Right kidney (tissue), 1 donor: Measurements from ENCODE around the gene KCNQ1.

ENCODE experiments used
- DNase-seq: peaks from one replicate; pipeline ENCODE4 v3.0.0-alpha.2; 2016

Gene KCNQ1

DNA sequence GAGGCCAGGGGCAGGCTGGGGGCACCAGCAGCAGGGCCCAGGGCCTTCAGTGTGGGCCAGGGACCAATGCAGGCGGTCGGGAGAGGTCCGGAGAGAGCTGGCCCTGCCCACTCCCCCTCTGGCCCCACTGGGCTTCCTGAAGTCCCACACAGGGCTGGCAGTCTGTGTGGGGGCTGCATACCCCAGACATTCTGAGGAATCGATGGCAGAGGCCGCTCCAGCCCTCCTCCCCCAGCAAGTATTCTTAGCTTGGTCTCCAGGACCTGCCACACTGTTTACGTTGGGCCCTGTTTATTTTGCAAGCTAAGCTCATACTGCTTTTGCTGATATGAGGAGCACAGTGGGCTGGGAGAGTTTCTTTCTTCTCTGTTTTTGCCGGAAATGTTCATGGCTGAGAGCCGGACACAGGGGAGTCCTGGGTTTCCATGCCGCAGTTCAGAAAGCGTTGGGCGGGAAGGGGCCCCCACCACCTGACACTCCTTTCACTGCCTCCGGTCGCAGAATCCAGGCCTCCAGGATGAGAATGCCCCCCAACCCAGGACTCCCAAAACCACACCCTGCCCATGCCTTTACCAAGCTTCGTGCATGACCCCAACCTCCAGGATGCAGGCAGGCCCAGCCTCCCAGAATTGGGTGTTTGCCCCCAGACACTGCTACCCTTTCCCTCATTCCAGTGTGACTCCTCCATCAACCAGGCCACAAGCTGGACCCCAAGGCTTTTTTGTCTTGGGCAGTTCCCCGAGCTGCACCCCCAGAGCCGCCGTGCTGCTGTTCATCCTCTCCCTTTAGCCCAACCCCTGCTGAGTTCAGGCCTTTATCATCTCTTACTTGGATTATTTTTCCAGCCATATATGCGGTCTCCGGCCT is 336.8 kb downstream of the KCNQ1 start:
- DNase-seq = no peak

DNA sequence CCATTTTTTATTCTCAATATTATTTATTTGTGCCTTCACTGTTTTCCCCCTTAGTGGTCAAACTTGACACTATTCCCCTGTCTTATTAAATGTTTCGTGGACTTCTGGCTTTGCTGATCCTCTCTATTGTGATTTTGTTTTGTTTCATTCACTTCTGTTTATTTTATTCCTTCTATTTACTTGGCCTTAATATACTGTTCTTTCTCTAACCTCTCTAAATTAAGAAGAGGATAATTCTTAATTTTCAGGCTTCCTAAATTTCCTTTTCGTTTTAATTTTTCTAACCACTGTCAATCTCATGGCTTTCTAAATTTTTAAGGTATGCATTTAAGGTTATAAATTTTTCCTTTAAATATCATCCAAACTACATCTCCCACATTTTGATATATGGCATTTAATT is 338.0 kb downstream of the KCNQ1 start:
- DNase-seq = no peak

GRCh38 chr11:2783536-2784082 is 338.8 kb downstream of the KCNQ1 start:
- DNase-seq = no peak

GRCh38 chr11:2787816-2788167 is 343.0 kb downstream of the KCNQ1 start:
- no peak for DNase-seq

GRCh38 chr11:2788168-2789071 is 343.6 kb downstream of the KCNQ1 start:
- no peak for DNase-seq

DNA sequence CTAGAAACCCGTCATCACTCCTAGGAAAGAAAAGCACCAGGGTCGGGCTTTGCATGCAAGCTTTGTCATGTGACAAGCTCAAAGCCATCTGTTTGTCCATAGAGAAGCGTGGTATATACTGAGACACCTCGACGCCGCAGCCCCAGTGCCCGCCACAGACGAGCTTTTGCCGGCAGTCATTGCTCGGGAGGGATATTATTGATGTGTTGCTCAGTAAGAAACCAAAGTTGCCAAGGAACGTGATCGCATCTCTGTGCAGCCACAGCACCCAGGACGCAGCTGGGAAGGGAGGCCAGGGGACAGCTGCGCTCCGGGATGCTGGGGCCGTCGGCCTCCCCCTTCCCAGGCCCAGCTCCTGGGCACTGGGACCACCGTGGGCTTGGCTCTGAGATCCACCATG is 344.5 kb downstream of the KCNQ1 start:
- no peak for DNase-seq

DNA sequence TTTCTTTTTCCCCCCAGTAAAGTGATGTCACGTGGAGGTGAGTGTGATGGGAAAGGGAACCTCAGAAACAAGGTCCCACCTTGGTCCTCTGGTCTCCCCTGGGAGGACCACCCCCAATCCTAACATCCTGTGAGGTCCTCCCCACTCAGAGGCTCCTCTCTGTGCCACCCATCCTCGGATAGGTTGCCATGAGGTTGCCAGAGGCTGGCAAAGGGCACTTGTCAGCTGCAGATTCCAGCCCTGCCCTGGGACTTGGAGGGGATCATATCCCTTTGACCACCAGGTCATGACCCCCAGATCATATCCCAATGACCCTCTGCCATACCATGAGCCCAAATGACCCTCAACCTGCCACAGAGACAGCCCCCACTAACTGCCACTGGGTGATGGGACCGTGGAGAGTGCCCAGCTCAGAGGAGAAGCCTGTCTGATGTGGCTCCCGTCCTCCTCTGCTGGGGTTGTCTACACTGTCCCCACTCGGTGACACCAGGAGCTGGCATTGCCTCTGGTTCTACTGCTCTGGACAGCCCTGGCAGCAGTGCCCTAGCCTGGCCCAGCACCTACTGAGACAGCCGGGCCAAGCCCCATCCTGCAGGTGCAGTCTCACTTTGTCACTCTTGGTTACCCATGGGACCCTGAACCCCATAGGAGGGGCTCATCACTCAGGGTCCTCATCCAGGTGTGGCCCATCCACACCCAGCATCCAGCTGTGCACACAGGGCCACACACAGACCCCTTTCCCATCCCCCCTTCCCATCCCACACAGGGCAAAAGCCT is 345.2 kb downstream of the KCNQ1 start:
- no peak for DNase-seq

DNA sequence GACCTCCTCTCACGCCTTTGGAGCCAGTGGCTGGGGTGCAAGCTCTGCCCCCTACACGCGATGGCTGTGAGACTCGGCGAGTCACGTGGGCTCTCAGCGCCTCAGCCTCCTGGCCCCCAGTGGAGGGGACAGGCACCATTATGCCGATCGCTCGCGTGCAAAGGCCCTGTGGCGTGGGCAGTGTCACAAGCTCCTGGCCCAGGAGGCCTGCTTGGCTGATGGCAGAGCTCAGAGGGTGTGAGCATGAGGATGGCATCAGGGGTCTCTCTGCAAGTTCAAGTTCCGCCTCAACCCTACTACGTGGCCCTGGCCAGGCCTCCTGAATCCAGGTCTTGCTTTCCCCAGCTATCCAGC is 345.7 kb downstream of the KCNQ1 start:
- DNase-seq = no peak

- no peak for DNase-seq
Measured at GRCh38 chr11:2791139-2791520, 346.3 kb downstream of the KCNQ1 start.

GRCh38 chr11:2791521-2792380 is 346.9 kb downstream of the KCNQ1 start:
- DNase-seq = peak; percentile 74

DNA sequence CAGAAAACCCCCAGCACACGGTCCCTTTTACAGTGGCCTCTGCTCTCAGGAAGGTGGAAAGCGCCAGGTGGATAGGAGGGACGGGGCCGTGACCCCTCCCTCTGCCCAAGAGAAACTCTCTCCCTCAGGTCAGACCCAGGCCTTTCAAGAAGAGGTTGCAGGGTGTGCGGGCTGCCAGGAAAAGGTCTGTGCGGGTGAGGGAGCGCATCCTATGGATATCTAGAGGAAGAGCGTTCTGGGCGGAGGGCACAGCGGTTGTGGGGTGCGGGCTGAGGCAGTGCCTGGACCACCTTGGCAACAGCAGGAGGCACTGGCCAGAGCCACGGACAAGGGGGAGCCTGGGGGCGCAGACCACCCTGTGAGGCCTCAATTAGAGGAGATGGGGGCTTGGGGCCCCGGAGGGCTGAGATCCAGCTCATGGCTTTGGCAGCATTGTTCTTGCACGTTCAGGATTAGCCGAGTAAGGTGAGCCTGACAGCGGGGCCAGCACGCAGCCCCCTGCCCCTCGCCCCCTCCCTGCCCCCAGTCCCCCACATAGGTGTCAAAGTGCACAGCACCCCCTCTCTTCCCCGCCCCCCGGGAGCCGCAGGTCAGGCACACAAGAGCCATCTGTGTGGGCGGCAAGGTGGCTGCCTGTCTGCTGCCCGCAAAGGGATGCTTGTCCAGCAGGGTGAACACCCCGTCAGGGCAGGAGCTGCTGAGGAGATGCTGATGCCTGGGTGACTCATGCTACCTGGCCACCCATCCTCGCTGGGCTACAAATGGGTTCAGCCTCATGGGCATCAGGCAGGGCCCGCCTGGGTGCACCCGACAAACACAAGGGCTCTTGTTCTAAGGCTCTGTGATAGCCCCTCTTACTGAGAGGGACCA is 347.8 kb downstream of the KCNQ1 start:
- DNase-seq = no peak

DNA sequence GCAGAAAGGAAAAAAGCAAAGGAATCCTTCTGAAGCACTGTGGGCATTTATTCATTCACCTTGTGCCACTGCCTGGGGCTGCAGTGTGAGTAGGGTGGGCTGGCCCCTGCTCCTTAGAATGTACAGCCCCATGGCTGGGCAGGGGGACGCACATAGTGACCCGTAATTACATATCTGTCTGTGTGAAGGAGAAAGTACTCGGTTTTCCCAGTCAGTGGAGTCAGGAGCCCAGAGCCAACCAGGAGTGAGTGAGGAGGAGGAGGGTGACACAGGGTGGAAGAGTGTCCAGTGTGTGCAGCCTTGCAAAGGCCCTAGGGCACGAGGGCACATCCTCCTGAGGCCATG is 348.9 kb downstream of the KCNQ1 start:
- no peak for DNase-seq

DNA sequence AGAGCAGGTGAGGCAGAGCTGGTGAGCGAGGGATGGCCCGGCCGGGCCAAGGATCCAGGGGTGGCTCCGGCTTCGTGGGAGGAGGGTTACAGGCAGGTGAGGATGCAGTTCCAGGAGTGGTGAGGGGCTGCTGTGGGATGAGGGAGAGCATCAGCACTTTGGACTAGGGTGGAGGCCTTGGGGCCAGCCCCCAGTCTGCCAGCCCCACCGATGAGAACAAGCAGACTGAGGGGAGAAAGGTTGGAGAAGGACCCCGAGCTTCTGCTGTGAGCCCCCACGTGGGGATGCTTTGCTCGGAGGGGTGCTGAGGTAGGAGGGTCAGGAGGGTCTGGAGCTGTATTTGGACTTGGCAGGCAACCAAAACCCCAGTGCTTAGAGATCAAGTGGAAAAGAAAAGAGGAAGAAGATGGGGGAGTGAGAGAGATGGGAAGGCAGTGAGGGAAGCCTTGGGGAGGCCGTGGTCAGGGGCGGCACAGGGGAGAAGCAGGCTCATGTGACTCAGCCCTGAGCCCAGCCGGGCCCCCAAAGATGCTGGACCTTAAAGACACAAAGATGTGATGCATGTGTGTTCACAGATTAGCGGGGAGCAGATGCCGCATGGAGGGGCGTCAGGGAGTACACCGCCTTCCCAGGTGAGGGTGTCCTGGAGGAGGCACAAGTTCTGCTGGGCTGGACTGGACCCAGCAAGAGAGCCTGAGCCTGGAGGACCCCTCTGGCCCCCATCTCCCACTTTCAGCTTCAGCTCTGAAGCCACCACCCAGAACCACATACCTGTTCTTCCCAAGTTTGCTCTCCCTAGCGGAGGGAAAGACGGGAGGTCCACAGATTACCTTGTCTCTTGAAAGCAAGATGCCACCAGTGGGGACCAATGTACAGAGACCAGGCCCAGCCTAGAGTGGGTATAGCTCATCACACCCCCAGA is 349.5 kb downstream of the KCNQ1 start:
- DNase-seq = no peak

DNA sequence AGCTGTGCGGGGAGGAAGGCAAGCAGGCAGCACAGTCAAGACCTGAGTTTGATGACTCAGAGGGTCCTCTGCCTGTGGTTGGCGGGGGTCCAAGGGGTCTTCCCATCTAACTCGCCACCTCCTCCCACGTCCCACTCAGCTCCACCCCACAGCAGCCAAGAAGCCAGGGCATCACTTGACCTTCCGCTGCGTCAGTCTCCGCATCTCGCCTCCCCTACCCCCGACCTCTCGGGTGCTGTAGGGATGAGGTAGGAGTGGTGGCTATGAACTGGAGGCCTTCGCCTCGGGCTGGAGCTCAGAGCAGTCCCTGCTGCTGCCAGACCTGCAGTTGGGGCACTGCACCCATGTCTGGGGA is 350.1 kb downstream of the KCNQ1 start:
- no peak for DNase-seq

GRCh38 chr11:2795491-2795991 is 350.7 kb downstream of the KCNQ1 start:
- DNase-seq = no peak

GRCh38 chr11:2796091-2796490 is 351.3 kb downstream of the KCNQ1 start:
- DNase-seq = no peak

GRCh38 chr11:2796508-2797113 is 351.8 kb downstream of the KCNQ1 start:
- no peak for DNase-seq

DNA sequence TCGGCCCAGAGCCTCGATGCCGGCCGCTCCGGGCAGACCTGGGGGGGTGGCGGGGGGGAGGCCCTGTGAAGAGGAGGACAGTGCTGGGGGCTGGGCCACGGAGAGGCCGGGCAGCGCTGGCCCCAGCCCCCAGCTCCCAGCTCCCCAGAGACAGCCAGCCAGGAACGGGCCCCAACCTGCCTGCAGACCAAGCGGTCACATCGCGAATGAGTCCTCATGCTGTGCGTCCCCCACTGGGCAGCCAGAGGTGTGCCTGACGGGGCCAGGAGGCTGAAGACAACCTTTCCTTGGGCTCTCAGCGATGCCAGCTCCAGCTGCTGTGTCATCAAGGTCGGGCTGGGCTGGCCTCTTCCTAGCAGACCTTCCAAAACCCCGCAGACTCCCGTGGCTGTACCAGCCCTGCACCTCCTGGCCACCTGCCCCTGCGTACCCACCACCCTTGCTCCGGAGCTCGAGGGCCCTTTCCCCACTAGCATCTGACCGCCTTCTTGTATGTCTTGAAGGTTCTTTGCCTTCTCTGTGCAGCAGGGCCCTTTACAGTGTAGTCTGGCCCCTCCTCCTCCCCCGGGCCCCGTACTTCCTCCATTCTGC is 352.4 kb downstream of the KCNQ1 start:
- no peak for DNase-seq
